ENCODE measurements around the gene AOX1. TPM values are rescaled to one million over a fixed set of nuclear protein-coding genes. Genes with fewer than 3 reads are reported as not detected.
A peak's percentile ranks its signal among the peaks of the same experiment; 100 is the strongest.
"Not testable (repeated sequence)": the region's sequence is repeated elsewhere in the genome, so short reads cannot be mapped to it uniquely, and the experiment has no call there.

The AOX1 gene
- polyA plus RNA-seq, 4 donors, result 1.7 to 2.8 (median 2.4) TPM

GRCh38 chr2:200600549-200601225 is 14.9 kb downstream of the AOX1 start:
- no peak for DNase-seq (ENCODE audit: low read depth in 4 of 4, low spot score in 3 of 4)

DNA sequence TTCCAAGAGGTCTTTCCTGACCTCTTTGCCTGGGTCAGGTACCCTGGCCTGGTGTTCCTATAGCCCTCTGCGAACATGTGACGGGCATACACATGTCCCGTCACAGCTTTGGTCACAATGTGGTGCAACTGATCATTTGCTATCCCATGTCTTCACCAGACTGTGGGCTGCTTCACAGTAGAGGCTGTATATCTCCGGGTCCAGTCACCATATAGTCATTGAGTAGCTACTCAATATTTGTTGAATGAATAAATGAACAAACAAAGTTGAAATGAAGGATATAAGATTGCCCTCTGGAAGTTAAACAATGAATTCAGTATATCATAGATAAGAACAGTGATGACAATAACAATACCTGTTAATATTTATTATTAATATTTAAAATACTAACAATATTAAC is 16.8 kb downstream of the AOX1 start:
- DNase-seq (ENCODE audit: low read depth in 4 of 4, low spot score in 3 of 4), result no peak

GRCh38 chr2:200603972-200604371 is 18.2 kb downstream of the AOX1 start:
- DNase-seq (ENCODE audit: low read depth in 4 of 4, low spot score in 3 of 4), result no peak

DNA sequence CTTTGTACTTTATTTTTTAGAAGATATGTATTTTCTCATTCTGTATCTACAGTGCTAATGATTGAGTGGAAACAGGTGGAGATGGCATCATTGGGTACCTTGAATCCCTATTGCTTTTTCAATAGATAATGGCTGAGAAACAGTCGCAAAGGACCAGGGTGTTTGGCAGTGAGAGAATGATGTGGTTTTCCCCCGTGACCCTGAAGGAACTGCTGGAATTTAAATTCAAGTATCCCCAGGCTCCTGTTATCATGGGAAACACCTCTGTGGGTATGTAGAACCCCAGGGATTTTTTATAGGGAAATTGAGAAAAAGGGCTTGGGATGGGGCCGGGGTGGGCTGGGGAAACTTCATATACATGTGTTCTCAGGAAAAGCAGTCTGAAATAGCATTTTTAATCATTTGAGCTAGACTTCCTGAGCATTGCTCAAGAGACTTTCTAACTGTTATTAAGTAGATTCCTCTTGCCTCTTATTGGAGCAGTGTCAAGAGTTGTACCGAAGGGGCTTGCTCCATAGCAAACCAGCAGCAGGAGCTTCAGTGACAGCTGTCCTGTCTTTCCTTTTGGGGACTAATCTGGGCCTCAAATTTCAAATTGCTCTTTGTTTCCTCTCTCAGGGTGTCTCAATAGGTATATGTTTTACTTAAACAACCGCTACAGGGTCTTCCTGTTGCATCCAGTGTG is 18.9 kb downstream of the AOX1 start:
- no peak for DNase-seq (ENCODE audit: low read depth in 4 of 4, low spot score in 3 of 4)

- no peak for DNase-seq (ENCODE audit: low read depth in 4 of 4, low spot score in 3 of 4)
Observed at GRCh38 chr2:200608341-200609027, 22.7 kb downstream of the AOX1 start.

- DNase-seq (ENCODE audit: low read depth in 4 of 4, low spot score in 3 of 4), result no peak
Observed at GRCh38 chr2:200609028-200609614, 23.3 kb downstream of the AOX1 start.

DNA sequence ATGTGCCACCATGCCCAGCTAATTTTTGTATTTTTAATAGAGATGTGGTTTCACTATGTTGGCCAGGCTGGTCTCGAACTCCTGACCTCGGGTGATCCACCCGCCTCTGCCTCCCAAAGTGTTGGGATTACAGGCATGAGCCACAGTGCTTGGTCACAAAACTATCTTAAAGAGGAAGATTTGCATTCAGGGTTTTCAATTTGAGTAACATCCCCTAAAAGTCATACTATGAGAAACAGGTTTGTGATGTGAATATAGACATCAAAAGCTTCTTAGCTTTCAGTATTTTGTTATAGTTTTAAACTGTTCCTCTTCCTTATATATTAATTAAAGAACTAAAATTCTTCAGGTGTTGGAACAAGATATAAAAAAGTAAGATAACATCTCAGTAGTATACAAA is 24.4 kb downstream of the AOX1 start:
- not testable (repeated sequence) for DNase-seq (ENCODE audit: low read depth in 4 of 4, low spot score in 3 of 4)

- DNase-seq (ENCODE audit: low read depth in 4 of 4, low spot score in 3 of 4), result no peak
Observed at GRCh38 chr2:200613692-200614091, 27.9 kb downstream of the AOX1 start.

DNA sequence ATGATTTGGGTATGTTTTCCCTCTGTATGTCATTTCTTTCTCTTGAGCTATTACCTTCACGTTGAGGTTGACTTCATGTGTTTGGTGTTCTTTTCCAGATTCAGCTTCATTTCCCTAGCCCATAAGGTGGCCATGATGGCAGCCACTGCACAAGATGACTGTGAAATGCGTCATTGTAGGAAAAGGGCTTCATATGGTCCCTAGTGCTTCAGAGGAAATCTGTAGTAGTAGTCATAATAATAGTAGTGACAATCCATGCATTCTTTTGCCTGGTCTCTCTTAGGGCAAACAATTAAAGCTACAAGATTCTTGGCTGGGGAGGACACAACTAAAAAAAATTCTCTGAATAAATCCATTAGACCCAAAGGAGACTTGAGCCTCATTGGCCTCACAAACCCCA is 28.4 kb downstream of the AOX1 start:
- DNase-seq (ENCODE audit: low read depth in 4 of 4, low spot score in 3 of 4), result no peak

DNA sequence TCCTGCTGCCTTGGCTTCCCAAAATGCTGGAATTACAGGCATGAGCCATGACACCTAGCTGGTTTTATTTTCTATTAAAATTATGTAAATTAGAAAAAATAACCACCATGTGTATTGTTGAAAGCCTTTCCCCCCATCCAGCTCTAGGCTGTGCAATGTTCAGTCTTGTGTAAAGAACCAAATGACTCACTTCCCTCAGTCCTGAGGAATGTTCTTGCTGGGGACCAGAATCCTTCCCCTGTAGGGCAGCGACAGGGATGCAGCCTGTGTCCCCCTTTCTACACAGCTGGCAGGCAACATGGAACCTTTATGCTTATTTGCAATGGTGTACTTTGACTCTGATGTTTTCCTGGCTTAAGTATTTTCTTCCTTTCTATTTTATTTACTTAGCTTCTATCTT is 29.4 kb downstream of the AOX1 start:
- DNase-seq (ENCODE audit: low read depth in 4 of 4, low spot score in 3 of 4), result no peak

DNA sequence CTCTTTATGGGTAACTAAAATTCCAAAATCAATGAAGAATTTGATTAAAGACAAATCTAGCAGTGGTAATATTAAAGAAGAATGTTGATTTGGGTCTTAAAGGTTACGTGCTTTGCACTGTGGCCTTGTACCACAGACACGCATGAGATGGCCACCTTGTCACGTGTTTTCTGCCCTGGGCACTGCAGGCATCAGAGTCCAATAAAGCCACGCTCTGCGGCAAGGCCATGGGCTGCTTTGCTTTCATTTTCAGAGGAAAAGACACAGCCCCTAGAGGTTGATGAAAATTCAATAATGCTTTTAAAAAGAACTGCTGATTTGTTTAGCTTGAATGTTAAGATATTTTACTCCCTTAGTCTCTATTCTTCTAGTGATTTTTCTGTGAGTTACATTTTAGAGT is 30.4 kb downstream of the AOX1 start:
- no peak for DNase-seq (ENCODE audit: low read depth in 4 of 4, low spot score in 3 of 4)

GRCh38 chr2:200616656-200617055 is 30.8 kb downstream of the AOX1 start:
- DNase-seq (ENCODE audit: low read depth in 4 of 4, low spot score in 3 of 4), result no peak

GRCh38 chr2:200617156-200618053 is 31.6 kb downstream of the AOX1 start:
- no peak for DNase-seq (ENCODE audit: low read depth in 4 of 4, low spot score in 3 of 4)

DNA sequence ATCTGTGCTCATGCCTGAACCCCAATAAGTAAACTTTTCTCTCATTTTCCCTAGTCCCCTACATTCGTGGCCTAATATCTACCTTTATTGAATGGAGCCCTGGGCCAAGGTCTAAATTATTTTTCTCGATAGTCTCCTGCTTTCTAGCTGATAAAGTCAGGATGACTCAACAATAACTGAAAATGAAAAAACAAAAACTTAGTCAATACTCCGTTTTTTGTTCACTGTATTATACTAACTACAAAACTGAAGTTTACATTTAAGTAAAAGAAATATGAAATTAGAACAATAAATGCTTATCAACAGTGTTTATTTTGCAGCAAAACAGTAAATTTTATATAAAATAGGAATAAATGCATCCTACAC is 32.2 kb downstream of the AOX1 start:
- no peak for DNase-seq (ENCODE audit: low read depth in 4 of 4, low spot score in 3 of 4)

- peak in 1 of 4 donors; percentile 25 for DNase-seq (ENCODE audit: low read depth in 4 of 4, low spot score in 3 of 4)
Observed at GRCh38 chr2:200618590-200619021, 32.8 kb downstream of the AOX1 start.

DNA sequence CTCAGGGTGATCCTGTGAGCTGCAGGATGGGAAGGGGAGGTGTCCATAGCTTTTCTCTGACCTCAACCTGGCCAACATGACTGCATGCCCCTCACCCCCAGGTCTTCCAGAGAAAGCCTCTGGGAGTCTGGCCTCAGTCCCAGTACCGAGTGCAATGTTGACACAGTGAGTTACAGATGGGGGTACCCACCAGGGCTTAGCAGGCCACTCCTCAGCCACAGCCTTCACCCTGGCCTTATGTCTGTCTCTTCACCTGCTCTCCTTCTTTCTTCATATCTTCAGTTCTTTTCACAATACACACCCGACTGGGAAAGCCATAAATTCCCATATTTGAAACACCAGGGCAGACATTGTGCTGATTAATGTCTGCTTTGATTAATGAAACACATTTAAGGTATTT is 33.5 kb downstream of the AOX1 start:
- no peak for DNase-seq (ENCODE audit: low read depth in 4 of 4, low spot score in 3 of 4)

GRCh38 chr2:200620606-200621390 is 35.0 kb downstream of the AOX1 start:
- no peak for DNase-seq (ENCODE audit: low read depth in 4 of 4, low spot score in 3 of 4)

GRCh38 chr2:200622106-200622505 is 36.3 kb downstream of the AOX1 start:
- no peak for DNase-seq (ENCODE audit: low read depth in 4 of 4, low spot score in 3 of 4)

- no peak for DNase-seq (ENCODE audit: low read depth in 4 of 4, low spot score in 3 of 4)
Observed at GRCh38 chr2:200624026-200624425, 38.2 kb downstream of the AOX1 start.

GRCh38 chr2:200624658-200625057 is 38.8 kb downstream of the AOX1 start:
- no peak for DNase-seq (ENCODE audit: low read depth in 4 of 4, low spot score in 3 of 4)
